ENCODE data around the gene C5orf63.
"Not testable (repeated sequence)": the region's sequence is repeated elsewhere in the genome, so short reads cannot be mapped to it uniquely, and the experiment has no call there.

Gene C5orf63

DNA sequence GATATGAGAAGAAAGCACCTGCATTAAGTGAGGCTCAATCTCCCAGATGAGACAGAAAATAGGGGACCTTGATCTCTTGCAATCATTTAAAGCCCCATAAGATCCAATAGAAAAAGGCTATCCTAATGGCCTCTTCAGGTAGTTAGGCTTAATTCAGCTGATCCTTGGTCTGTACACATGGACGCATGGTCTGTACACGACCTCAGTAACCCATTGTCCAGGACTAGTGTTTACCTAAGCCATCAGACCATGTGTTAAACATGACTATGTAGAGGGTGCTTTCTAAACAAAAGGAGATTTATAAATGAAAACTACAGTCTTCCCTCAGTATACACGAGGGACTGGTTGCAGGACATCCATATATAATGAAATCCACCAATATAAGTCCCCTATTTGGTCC is 50.5 kb downstream of the C5orf63 start:
- in situ Hi-C loops (cut with HindIII; ENCODE audit: low sequenced_read_pairs), result no loop called here
- no peak for DNase-seq (ENCODE audit: low read depth, low spot score)
- TF ChIP-seq, protein P1, sequence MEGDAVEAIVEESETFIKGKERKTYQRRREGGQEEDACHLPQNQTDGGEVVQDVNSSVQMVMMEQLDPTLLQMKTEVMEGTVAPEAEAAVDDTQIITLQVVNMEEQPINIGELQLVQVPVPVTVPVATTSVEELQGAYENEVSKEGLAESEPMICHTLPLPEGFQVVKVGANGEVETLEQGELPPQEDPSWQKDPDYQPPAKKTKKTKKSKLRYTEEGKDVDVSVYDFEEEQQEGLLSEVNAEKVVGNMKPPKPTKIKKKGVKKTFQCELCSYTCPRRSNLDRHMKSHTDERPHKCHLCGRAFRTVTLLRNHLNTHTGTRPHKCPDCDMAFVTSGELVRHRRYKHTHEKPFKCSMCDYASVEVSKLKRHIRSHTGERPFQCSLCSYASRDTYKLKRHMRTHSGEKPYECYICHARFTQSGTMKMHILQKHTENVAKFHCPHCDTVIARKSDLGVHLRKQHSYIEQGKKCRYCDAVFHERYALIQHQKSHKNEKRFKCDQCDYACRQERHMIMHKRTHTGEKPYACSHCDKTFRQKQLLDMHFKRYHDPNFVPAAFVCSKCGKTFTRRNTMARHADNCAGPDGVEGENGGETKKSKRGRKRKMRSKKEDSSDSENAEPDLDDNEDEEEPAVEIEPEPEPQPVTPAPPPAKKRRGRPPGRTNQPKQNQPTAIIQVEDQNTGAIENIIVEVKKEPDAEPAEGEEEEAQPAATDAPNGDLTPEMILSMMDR (IDR thresholded peaks at IDR 0.05; ENCODE audit: low read depth, low read length), result no peak
- H3K4me3 ChIP-seq (ENCODE audit: low read depth, low read length), result no peak overlapping the region

DNA sequence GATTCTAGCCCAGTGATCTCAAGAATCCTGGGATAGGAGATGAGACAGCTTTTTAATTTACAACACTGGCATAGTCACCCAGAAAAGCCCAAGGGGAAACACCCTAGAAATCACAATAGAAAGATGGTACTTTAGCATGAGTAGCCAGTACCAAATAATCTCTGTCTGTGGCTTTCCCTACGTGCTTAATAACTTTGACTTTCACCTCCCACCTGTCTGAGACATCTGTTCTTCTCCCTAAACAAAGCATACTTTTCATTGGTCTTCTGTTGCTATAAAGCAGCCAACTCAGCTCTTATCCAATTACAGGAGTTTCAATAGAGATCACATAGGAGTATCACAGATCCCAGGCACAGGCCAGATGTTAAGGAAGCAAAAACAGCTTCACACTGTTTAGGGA is 53.4 kb downstream of the C5orf63 start:
- in situ Hi-C loops (cut with HindIII; ENCODE audit: low sequenced_read_pairs), result no loop called here
- no peak overlapping the region for H3K4me3 ChIP-seq (ENCODE audit: low read depth, low read length)
- TF ChIP-seq, protein P1 (IDR thresholded peaks at IDR 0.05; ENCODE audit: low read depth, low read length), result no peak
- DNase-seq (ENCODE audit: low read depth, low spot score), result no peak

GRCh38 chr5:127016722-127017121 is 56.6 kb downstream of the C5orf63 start:
- DNase-seq (ENCODE audit: low read depth, low spot score); H3K4me3 ChIP-seq (ENCODE audit: low read depth, low read length); in situ Hi-C loops (cut with HindIII; ENCODE audit: low sequenced_read_pairs): not testable (repeated sequence)

GRCh38 chr5:127015716-127016115 is 57.6 kb downstream of the C5orf63 start:
- in situ Hi-C loops (cut with HindIII; ENCODE audit: low sequenced_read_pairs), result no loop called here
- no peak overlapping the region for H3K4me3 ChIP-seq (ENCODE audit: low read depth, low read length)
- no peak for DNase-seq (ENCODE audit: low read depth, low spot score)
- TF ChIP-seq, protein P1 (IDR thresholded peaks at IDR 0.05; ENCODE audit: low read depth, low read length), result no peak

DNA sequence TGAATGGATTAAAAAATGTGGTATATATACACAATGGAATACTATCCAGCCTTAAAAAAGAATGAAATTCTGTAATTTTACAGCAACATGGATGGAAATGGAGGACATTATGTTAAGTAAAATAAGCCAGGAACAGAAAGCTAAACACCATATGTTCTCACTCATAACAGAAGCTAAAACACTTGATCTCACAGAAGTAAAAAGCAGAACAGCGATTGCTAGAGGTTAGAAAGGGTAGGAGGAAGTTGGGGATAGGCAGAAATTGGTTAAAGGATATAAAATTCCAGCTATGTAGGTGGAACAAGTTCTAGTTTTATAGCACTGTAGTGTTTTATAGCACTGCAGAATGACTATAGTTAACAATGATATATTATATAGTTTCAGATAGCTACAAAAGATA is 58.7 kb downstream of the C5orf63 start:
- TF ChIP-seq, protein P1 (IDR thresholded peaks at IDR 0.05; ENCODE audit: low read depth, low read length), result no peak
- in situ Hi-C loops (cut with HindIII; ENCODE audit: low sequenced_read_pairs), result no loop called here
- no peak for DNase-seq (ENCODE audit: low read depth, low spot score)
- H3K4me3 ChIP-seq (ENCODE audit: low read depth, low read length), result no peak overlapping the region

DNA sequence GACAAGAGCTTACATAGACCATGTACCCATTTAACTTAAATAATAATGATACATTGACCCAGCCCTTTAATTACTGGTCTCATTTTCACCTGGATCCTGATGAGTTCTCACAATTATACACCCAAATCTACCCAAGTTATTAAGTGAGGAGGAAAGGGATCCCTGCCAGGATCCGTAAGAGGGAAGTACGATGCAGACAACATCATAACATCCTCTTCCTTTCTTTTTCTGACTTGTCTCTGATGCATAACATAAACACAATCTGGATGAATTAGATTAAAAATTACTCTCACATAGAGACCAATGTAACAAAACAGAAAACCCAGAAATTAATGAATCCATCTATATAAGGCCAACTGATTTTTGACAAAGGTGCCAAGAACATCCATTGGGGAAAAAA is 59.9 kb downstream of the C5orf63 start:
- in situ Hi-C loops (cut with HindIII; ENCODE audit: low sequenced_read_pairs), result no loop called here

DNA sequence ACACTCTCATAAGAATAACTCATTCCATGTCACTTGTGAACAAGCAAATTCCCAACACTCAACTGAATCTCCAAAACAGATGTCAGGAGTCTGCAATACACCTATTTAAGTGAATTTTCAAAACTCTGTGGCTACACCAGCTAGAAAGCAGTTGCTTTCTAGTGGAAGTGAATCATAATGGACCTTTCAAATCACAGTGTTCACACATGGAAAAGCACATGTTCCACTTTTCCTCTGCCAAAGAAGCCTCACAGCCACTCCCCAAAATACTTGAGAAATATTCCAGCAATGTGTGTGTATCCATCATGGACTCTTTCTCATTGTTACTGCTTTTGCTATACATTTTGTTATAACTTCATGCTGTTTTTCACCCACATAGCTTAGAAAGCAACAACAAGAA is 60.4 kb downstream of the C5orf63 start:
- peak; percentile 64 for DNase-seq (ENCODE audit: low read depth, low spot score)

More for the DNA sequence above, 59.9 kb downstream of the C5orf63 start:
- TF ChIP-seq, protein P1 (IDR thresholded peaks at IDR 0.05; ENCODE audit: low read depth, low read length), result no peak
- H3K4me3 ChIP-seq (ENCODE audit: low read depth, low read length), result no peak overlapping the region
- DNase-seq (ENCODE audit: low read depth, low spot score), result no peak

More for the DNA sequence above, 60.4 kb downstream of the C5orf63 start:
- TF ChIP-seq, protein P1 (IDR thresholded peaks at IDR 0.05; ENCODE audit: low read depth, low read length), result no peak
- no peak overlapping the region for H3K4me3 ChIP-seq (ENCODE audit: low read depth, low read length)
- in situ Hi-C loops (cut with HindIII; ENCODE audit: low sequenced_read_pairs), result no loop called here
